CD14-positive monocyte (primary cell): Measurements from ENCODE around the gene NTRK1. TPM values are rescaled to one million over a fixed set of nuclear protein-coding genes. Genes with fewer than 3 reads are reported as not detected.

Experiments
- DNase-seq, 3 donors: peaks; one replicate each; pipeline ENCODE4 v3.0.0-alpha.2; 2011 to 2022
- H2AFZ ChIP-seq: 2 replicates; pipeline ENCODE4 v1.6.0; 2012; ENCODE audit warnings: mild to moderate bottlenecking, low read depth, low read length, inconsistent platforms; ENCODE audit not compliant: insufficient read depth, poor library complexity, severe bottlenecking
- H3K27ac ChIP-seq, 2 donors: 1 replicate in 1 of 2; 2 replicates in 1 of 2; pipeline ENCODE4 v1.5.1; 2012 to 2013; ENCODE audit warnings: low read length in 2 of 2, control low read depth in 1 of 2, inconsistent platforms in 1 of 2, low read depth in 1 of 2, mild to moderate bottlenecking in 1 of 2
- H3K27me3 ChIP-seq, 2 donors: one replicate each; pipeline versions ENCODE4 v1.6.0 to v1.6.1; 2011 to 2013; ENCODE audit warnings: low read length in 2 of 2; ENCODE audit not compliant: control insufficient read depth in 2 of 2, insufficient read depth in 2 of 2
- H3K36me3 ChIP-seq, 2 donors: replicated peaks in 1 of 2; 1 replicate in 1 of 2; 2 replicates in 1 of 2; pipeline versions ENCODE4 v1.5.1 to v1.6.1; 2012 to 2013; ENCODE audit warnings: low read length in 2 of 2, control low read depth in 1 of 2, inconsistent platforms in 1 of 2, mild to moderate bottlenecking in 1 of 2; ENCODE audit not compliant: insufficient read depth in 2 of 2, control insufficient read depth in 1 of 2
- H3K4me1 ChIP-seq, 2 donors: 1 replicate in 1 of 2; 2 replicates in 1 of 2; pipeline versions ENCODE4 v1.5.1 to v1.6.1; 2012 to 2013; ENCODE audit warnings: low read length in 2 of 2, control low read depth in 1 of 2, inconsistent platforms in 1 of 2, mild to moderate bottlenecking in 1 of 2, moderate library complexity in 1 of 2; ENCODE audit not compliant: insufficient read depth in 2 of 2, control insufficient read depth in 1 of 2
- H3K4me2 ChIP-seq: replicated peaks from 2 replicates; pipeline ENCODE3; 2012; ENCODE audit warnings: low read length, moderate library complexity, mild to moderate bottlenecking; ENCODE audit not compliant: poor library complexity, severe bottlenecking; ENCODE audit errors: extremely low read depth
- H3K4me3 ChIP-seq, 3 experiments: fragments of 200-600 bp in 1 of 3; sonication (generic) in 1 of 3; replicated peaks in 1 of 3; 1 replicate in 2 of 3; 2 replicates in 1 of 3; pipeline ENCODE4 v1.5.1; 2011 to 2013; ENCODE audit warnings: low read length in 3 of 3, mild to moderate bottlenecking in 3 of 3, control low read depth in 2 of 3, low read depth in 2 of 3, inconsistent platforms in 1 of 3, moderate library complexity in 1 of 3
- H3K79me2 ChIP-seq: 2 replicates; pipeline ENCODE4 v1.6.0; 2012; ENCODE audit warnings: mild to moderate bottlenecking, control low read depth, inconsistent platforms, low read length, moderate library complexity; ENCODE audit not compliant: insufficient read depth
- H3K9ac ChIP-seq: 2 replicates; pipeline ENCODE4 v1.6.0; 2017; ENCODE audit warnings: low read length, mild to moderate bottlenecking; ENCODE audit not compliant: insufficient read depth, poor library complexity, severe bottlenecking
- H3K9me3 ChIP-seq, 2 donors: replicated peaks in 1 of 2; 1 replicate in 1 of 2; 2 replicates in 1 of 2; pipeline versions ENCODE4 v1.5.1 to v1.6.1; 2012 to 2013; ENCODE audit warnings: low read length in 2 of 2, control low read depth in 1 of 2; ENCODE audit not compliant: control insufficient read depth in 1 of 2, insufficient read depth in 1 of 2
- H4K20me1 ChIP-seq: 2 replicates; pipeline ENCODE4 v1.6.0; 2012; ENCODE audit warnings: mild to moderate bottlenecking, low read length, control low read depth, moderate library complexity; ENCODE audit not compliant: insufficient read depth
- H3K27ac Mint-ChIP-seq, 7 donors: one replicate each; pipeline ENCODE4 v1.8.0; 2020; ENCODE audit warnings: mild to moderate bottlenecking in 7 of 7, mixed read lengths in 7 of 7, moderate library complexity in 6 of 7, inconsistent platforms in 2 of 7
- H3K27me3 Mint-ChIP-seq, 3 donors: one replicate each; pipeline ENCODE4 v1.8.0; 2021 to 2022; ENCODE audit warnings: low read depth in 3 of 3, mild to moderate bottlenecking in 3 of 3, mixed read lengths in 3 of 3, moderate library complexity in 3 of 3, inconsistent platforms in 1 of 3
- H3K36me3 Mint-ChIP-seq, 2 donors: one replicate each; pipeline ENCODE4 v1.8.0; 2020; ENCODE audit warnings: mixed read lengths in 2 of 2, inconsistent platforms in 1 of 2, mild to moderate bottlenecking in 1 of 2
- H3K4me1 Mint-ChIP-seq: one replicate; pipeline ENCODE4 v1.8.0; 2020; ENCODE audit warnings: mild to moderate bottlenecking, mixed read lengths
- H3K4me3 Mint-ChIP-seq, 2 donors: one replicate each; pipeline ENCODE4 v1.8.0; 2020; ENCODE audit warnings: mild to moderate bottlenecking in 2 of 2, mixed read lengths in 2 of 2, moderate library complexity in 1 of 2
- H3K9me3 Mint-ChIP-seq, 7 donors: one replicate each; pipeline ENCODE4 v1.8.0; 2020 to 2022; ENCODE audit warnings: mixed read lengths in 7 of 7, mild to moderate bottlenecking in 6 of 7, moderate library complexity in 6 of 7, inconsistent platforms in 2 of 7
- CTCF ChIP-seq: fragments of 200-600 bp; IDR thresholded peaks from one replicate; pipeline ENCODE4 v1.8.0; 2022; ENCODE audit warnings: antibody characterized with exemption, mild to moderate bottlenecking
- WGBS: methylation state at CpG from one replicate; pipeline ENCODE4 v1.1.5; 2013; ENCODE audit warnings: missing lambda C conversion rate; ENCODE audit not compliant: insufficient coverage; 5-methylcytosine and 5-hydroxymethylcytosine counted together
- intact Hi-C, 2 donors: fragments of 100-400 bp; cut with micrococcal nuclease; formaldehyde crosslinking; loops; one replicate each; pipeline versions ENCODE4 v1.15.0 to v1.15.1; 2023
- polyA plus RNA-seq, 3 donors: library from polyadenylated mRNA; depleted of rRNA in 1 of 3; unstranded in 2 of 3; stranded (reverse) in 1 of 3; fragments of 300-500 nt in 2 of 3; fragments of >200 nt in 1 of 3; fragmentation: Illumina TruSeq in 2 of 3; gene quantifications; 1 replicate in 2 of 3; 2 replicates in 1 of 3; pipeline ENCODE4 v1.2.3, GENCODE V29; 2012 to 2021

Gene NTRK1
- polyA plus RNA-seq, 3 donors: 0.03 TPM; not detected in 2

- Histone ChIP-seq H3K79me2 (no peaks in the 10 kb centered on the region), H4K20me1 (no peaks in the 10 kb centered on the region), H3K4me1 (peaks cover 2 to 4% of the 10 kb centered on the region in 2 donors), H3K9me3 (peaks cover 0 to 8% of the 10 kb centered on the region in 2 donors), H3K4me2 (peak overlapping the region; percentile 1), H3K27ac (no peak overlapping the region), H2AFZ (peak overlapping the region; percentile 46), H3K4me3 (no peak overlapping the region), H3K9ac (no peak overlapping the region), H3K27me3 (peaks cover 41 to 70% of the 10 kb centered on the region in 2 donors), H3K36me3 (no peaks in the 10 kb centered on the region)
- Mint-ChIP-seq H3K36me3 (peaks cover 0 to 1% of the 10 kb centered on the region in 2 donors), H3K4me3 (peak overlapping the region; percentile 34 to 77), H3K27me3 (peaks cover 67 to 92% (median 71%) of the 10 kb centered on the region in 3 donors), H3K9me3 (peaks cover 0 to 11% (median 2%) of the 10 kb centered on the region in 7 donors), H3K4me1 (peaks cover 6% of the 10 kb centered on the region), H3K27ac (no peak overlapping the region)
- no peak for TF ChIP-seq CTCF
- DNase-seq: no peak
- 17% methylated on average over 9 of the region's 14 CpGs for WGBS
- intact Hi-C loops: no loop called here
Observed at GRCh38 chr1:156844638-156845037, 16.0 kb upstream of the NTRK1 start.

GRCh38 chr1:156845055-156845952 is 15.4 kb upstream of the NTRK1 start:
- Histone ChIP-seq H3K4me3 (no peak overlapping the region), H3K27ac (no peak overlapping the region), H3K36me3 (no peaks in the 10 kb centered on the region), H3K27me3 (peaks cover 41 to 72% of the 10 kb centered on the region in 2 donors), H4K20me1 (no peaks in the 10 kb centered on the region), H3K4me1 (peaks cover 2 to 4% of the 10 kb centered on the region in 2 donors), H3K9me3 (peaks cover 0 to 8% of the 10 kb centered on the region in 2 donors), H3K9ac (no peak overlapping the region), H3K4me2 (peak overlapping the region; percentile 1), H2AFZ (peak overlapping the region; percentile 46), H3K79me2 (no peaks in the 10 kb centered on the region)
- no peak for DNase-seq
- TF ChIP-seq CTCF: no peak
- H3K27me3 Mint-ChIP-seq: peaks cover 73 to 91% (median 73%) of the 10 kb centered on the region in 3 donors
- H3K4me1 Mint-ChIP-seq: peaks cover 6% of the 10 kb centered on the region
- no peak overlapping the region for H3K27ac Mint-ChIP-seq
- 9% methylated on average over 42 of the region's 69 CpGs for WGBS
- H3K4me3 Mint-ChIP-seq: peak overlapping the region in 1 of 2 donors; percentile 77
- H3K9me3 Mint-ChIP-seq: peaks cover 0 to 11% (median 2%) of the 10 kb centered on the region in 7 donors
- peaks cover 0 to 1% of the 10 kb centered on the region in 2 donors for H3K36me3 Mint-ChIP-seq
- intact Hi-C loops: no loop called here
